NCI-H2107 (cell line): ENCODE measurements around the gene SESN1.

ENCODE experiments used
- DNase-seq: peaks from one replicate; lab custom pipeline; 2025; lab: John Stamatoyannopoulos, UW

SESN1 gene

GRCh38 chr6:108961077-108961476, 133.6 kb downstream of the SESN1 start:
- no peak for DNase-seq

GRCh38 chr6:108960601-108961000, 134.0 kb downstream of the SESN1 start:
- DNase-seq = no peak

- DNase-seq = no peak
These were observed 134.6 kb downstream of the SESN1 start for GRCh38 chr6:108959972-108960582.

GRCh38 chr6:108958900-108959770, 135.5 kb downstream of the SESN1 start:
- DNase-seq = no peak

DNA sequence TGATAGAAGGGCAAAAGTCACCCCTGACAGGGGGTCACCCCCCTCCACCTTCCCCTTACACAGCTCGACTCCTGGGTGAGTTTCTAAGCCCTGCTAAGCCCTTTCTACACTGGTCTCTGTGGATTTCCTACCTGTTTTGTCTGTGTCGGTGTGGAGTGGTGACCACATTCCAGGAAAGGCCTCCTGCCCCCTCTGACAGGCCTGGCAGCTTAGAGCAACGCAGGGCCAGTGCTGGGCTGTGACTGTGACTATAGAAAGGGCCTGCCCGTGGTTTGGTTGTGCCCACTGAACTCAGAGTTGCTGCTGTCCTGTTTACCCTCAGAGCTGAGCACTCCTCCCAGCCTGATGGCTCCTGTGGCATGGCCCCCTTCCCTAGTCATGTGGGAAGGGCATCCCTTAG, 137.4 kb downstream of the SESN1 start:
- no peak for DNase-seq

DNA sequence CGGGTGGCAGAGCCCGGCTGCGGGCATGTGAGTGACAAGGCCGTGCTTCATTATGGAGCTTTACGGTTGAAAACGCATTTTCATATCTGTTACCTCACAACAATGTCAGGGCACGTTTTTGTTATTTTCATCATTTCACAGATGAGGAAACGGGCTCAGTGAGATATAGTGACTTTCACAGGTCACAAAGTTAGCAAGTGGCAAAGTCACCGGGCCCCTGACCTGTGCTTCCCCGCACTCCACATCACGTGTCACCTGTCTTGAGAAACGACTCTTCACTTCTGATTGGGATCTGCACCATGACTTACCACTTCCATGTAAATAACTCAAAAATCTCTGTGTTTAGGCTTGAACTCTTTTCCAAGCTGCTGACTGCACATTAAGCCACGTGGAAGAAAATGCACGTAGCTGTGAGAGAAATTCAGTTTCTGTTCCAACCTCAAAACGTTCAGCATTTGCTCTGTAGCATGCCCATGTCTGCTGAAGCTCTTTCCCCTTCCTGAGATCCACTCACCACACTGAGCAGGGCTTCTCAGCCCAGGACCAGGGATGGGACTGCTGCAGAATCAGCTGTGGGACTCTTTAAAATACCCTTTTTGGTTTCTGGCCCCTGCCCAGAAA, 139.2 kb downstream of the SESN1 start:
- DNase-seq = no peak

DNA sequence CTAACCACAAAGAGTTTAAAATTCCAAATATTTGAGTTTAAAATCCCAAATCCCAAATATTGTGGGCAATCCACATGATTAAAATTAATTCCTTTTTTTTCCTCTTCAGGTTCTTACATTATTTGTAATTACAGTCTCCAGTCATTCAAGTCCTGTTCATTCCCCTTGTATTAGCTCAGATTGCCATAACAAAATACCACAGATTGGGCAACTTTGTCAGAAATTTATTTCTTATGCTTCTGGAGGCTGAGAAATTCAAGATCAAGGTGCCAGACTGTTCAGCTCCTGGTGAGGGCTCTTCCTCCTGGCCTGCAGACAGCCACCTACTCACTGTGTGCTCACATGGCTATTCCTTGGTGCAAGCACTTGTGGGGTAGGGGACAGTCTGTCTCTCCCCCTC, 141.0 kb downstream of the SESN1 start:
- no peak for DNase-seq

GRCh38 chr6:108952776-108953486, 141.7 kb downstream of the SESN1 start:
- no peak for DNase-seq

GRCh38 chr6:108951351-108951953, 143.2 kb downstream of the SESN1 start:
- no peak for DNase-seq

DNA sequence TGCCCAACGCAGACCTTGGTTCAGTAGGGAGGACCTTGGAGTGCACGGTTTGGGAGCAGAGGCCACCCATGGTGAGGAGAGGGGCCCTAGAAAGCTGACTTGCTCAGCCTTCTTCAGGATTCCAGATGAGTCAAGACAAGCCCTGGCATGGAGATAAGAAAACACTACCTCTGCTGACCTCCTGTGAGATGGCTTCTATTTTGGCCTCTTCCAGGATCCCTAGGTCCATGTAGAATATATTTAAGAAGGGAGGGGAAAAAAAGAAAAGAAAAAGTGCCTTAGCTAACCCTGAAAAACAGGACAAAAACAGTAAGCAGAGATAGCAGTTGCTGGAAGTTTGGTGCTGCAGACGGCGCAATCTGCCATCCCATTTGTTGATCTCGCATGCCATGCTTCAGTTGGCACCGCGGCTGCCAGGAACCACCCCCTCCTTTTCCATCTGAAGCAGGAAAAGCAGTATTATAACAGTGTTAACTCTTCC, 146.4 kb downstream of the SESN1 start:
- peak; percentile 3 for DNase-seq

- DNase-seq = no peak
These were observed 147.4 kb downstream of the SESN1 start for GRCh38 chr6:108947114-108947854.

DNA sequence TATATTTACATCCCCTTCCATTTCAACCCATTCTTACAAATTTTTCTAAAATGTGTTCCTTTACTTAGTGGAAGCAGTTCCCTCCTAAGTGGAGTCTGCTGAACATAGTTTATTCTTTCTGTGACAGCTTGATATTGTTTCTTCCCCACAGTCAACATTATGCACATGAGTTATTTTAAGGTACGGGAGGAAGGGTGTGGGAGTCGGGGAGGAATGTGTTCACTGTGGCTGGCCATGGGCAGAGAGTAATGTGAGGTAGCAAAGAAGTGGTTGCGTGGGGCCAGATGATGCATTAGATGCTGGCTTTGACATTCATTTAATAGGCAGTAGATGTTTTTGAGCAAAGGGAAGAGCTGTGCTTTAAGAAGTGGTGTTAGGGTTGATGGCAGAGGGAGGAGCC, 148.0 kb downstream of the SESN1 start:
- DNase-seq = no peak

DNA sequence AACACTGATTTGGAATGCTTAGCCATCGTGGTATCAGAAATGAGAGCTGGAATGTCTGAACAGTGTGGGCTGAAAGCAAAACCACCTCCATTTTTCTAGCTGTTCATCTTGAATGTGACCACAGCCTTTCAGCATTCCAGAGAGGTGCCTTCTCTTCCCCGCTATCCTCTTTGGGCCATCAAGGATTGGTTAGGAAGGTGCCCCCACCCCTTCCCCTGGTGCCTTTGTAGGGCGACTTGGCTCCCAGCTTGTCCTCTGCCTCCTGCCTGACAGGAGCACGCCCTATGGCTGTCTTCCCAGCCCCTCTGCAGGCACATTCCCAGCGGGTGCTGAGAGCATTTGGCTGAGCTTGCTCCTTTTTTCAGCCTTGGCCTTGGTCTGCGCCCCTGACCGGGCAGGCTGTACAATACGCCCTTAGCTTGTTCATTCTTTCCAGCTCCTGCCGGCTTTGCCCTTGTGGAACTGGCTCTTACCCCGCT, 148.9 kb downstream of the SESN1 start:
- no peak for DNase-seq

DNA sequence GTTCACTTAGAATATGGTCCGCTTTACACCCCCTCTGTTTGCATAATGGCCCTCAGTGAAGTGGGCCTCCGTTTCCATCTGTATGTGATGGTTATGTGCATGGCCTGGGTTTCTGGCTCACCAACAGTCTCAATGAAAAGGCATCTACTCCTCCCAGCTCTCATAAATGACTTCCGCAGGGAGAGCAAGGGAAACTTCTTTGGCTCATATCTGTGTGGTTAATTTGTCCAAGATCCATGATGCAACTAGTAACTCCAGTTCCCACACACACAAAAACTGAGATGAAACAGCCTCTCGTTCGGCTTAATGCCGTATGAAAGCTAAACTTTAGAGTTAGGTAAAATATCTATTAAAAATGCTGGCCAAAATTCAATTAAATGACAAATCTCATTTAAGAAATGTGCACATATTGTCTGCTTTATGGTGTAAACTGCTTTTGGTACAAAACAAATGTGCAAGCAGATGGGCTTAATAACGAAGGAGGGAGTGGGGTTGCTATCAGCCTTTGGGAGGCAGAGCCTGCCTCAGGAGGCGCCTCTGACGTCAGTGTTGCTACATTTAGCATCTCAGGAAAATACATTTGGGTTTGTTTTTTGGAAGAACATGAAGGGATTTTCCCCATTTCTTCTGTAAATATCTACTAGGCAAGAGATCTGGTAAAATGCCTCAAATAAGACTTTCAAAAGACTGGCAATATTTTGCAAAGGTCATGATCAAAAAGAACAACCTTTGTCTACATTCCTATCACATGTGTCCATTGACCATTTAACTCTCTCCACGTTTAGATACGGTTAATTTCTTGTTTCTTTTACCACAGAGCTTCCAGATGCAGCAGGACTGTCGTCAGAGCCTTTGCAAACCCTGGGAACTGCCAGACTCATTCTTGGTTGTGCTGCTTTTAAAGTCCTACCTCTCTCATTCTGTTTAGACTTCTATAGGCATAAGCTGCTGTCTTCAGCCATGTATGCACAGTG, 149.7 kb downstream of the SESN1 start:
- DNase-seq = no peak

DNA sequence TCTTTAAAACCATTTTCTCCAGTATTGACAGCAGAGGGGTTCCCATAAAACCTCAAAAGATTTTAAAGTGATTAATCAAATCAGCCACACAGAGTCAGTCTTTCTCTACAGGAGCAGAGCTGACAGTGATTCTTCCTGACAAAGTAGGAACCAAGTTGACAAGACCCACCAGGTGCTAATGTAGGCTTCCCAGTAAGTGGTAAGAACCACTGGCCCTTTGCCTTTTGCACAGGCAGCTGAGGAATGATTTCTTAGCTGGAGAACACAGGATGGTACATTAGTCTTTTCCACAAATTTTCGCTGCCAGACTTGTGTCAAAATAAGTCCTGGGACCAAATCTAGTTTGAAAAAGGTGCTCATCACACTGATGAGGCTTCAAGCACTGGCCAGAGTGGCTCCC, 150.6 kb downstream of the SESN1 start:
- no peak for DNase-seq

- DNase-seq = no peak
These were observed 151.8 kb downstream of the SESN1 start for GRCh38 chr6:108942556-108943492.

- no peak for DNase-seq
These were observed 152.8 kb downstream of the SESN1 start for GRCh38 chr6:108941859-108942258.

GRCh38 chr6:108941281-108941680, 153.4 kb downstream of the SESN1 start:
- DNase-seq = no peak

DNA sequence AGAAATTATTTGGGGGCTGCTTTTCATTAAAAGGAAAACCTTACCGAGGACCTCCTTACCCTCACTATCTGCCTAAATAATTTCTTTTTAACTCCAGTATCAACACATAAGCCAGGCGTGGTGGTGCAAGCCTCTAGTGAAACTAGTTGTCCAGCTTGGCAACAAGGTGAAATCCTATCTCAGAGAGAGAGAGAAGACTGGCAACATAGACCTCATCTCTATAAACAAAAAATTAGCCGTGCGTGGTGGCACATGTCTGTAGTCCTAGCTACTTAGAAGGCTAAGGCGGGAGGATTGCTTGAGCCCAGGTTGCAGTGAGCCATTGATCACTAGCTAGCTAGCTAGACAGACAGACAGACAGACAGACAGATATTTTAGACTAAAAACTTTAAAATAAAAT, 153.9 kb downstream of the SESN1 start:
- DNase-seq = no peak
